Mesenchymal stem cell (in vitro differentiated cells and primary cell): ENCODE results near the gene GRM7.
A peak's percentile ranks its signal among the peaks of the same experiment; 100 is the strongest.

Experiments
- DNase-seq: peaks from one replicate; pipeline ENCODE4 v3.0.0-alpha.2; 2013
- H2AFZ ChIP-seq: one replicate; pipeline ENCODE4 v1.6.1; 2013; ENCODE audit warnings: low read depth, mild to moderate bottlenecking, control low read depth, inconsistent platforms, low read length, moderate library complexity
- H2AK5ac ChIP-seq: 2 replicates; pipeline ENCODE4 v1.6.1; 2013; ENCODE audit warnings: low read length, moderate library complexity, mild to moderate bottlenecking, inconsistent platforms; ENCODE audit not compliant: severe bottlenecking
- H2BK120ac ChIP-seq: one replicate; pipeline ENCODE4 v1.6.1; 2013; ENCODE audit warnings: low read depth, mild to moderate bottlenecking, inconsistent platforms, low read length, moderate library complexity
- H2BK12ac ChIP-seq, 2 experiments: one replicate each; pipeline ENCODE4 v1.6.1; 2013; ENCODE audit warnings: inconsistent platforms in 2 of 2, low read length in 2 of 2, mild to moderate bottlenecking in 2 of 2, moderate library complexity in 2 of 2, control low read depth in 1 of 2
- H2BK15ac ChIP-seq: one replicate; pipeline ENCODE4 v1.6.1; 2013; ENCODE audit warnings: mild to moderate bottlenecking, low read depth, inconsistent platforms; ENCODE audit not compliant: poor library complexity, severe bottlenecking
- H2BK5ac ChIP-seq: 2 replicates; pipeline ENCODE4 v1.6.1; 2013; ENCODE audit warnings: low read depth, mild to moderate bottlenecking, low read length, control low read depth, inconsistent platforms; ENCODE audit not compliant: poor library complexity, severe bottlenecking
- H3K14ac ChIP-seq, 2 experiments: one replicate each; pipeline ENCODE4 v1.6.1; 2013; ENCODE audit warnings: inconsistent platforms in 2 of 2, low read length in 2 of 2, control low read depth in 1 of 2, mild to moderate bottlenecking in 1 of 2, moderate library complexity in 1 of 2
- H3K18ac ChIP-seq, 2 experiments: one replicate each; pipeline ENCODE4 v1.6.1; 2013; ENCODE audit warnings: inconsistent platforms in 2 of 2, low read length in 2 of 2, control low read depth in 1 of 2, low read depth in 1 of 2, mild to moderate bottlenecking in 1 of 2
- H3K23ac ChIP-seq, 2 experiments: one replicate each; pipeline ENCODE4 v1.6.1; 2013; ENCODE audit warnings: inconsistent platforms in 2 of 2, low read length in 2 of 2, mild to moderate bottlenecking in 2 of 2, moderate library complexity in 2 of 2, control low read depth in 1 of 2
- H3K27ac ChIP-seq: 2 replicates; pipeline ENCODE4 v1.5.1; 2013; ENCODE audit warnings: mild to moderate bottlenecking, moderate library complexity, low read length, control low read depth, inconsistent platforms; ENCODE audit not compliant: poor library complexity, severe bottlenecking
- H3K27me3 ChIP-seq, 2 experiments: 2 replicates each; pipeline versions ENCODE4 v1.6.1 to v1.7.0; 2013; ENCODE audit warnings: low read length in 2 of 2, mild to moderate bottlenecking in 2 of 2, moderate library complexity in 2 of 2, control low read depth in 1 of 2, inconsistent platforms in 1 of 2; ENCODE audit not compliant: control insufficient read depth in 1 of 2, insufficient read depth in 1 of 2
- H3K36me3 ChIP-seq, 2 experiments: 2 replicates each; pipeline versions ENCODE4 v1.6.1 to v1.7.0; 2013; ENCODE audit warnings: low read length in 2 of 2, control low read depth in 1 of 2, inconsistent platforms in 1 of 2, low read depth in 1 of 2, mild to moderate bottlenecking in 1 of 2; ENCODE audit not compliant: insufficient read depth in 2 of 2, control insufficient read depth in 1 of 2
- H3K4ac ChIP-seq, 2 experiments: one replicate each; pipeline ENCODE4 v1.6.1; 2013; ENCODE audit warnings: inconsistent platforms in 2 of 2, low read length in 2 of 2, mild to moderate bottlenecking in 2 of 2, moderate library complexity in 2 of 2, control low read depth in 1 of 2, low read depth in 1 of 2
- H3K4me1 ChIP-seq: 2 replicates; pipeline ENCODE4 v1.6.1; 2013; ENCODE audit warnings: low read depth, low read length, control low read depth; ENCODE audit not compliant: control insufficient read depth, insufficient read depth
- H3K4me2 ChIP-seq: 2 replicates; pipeline ENCODE4 v1.6.1; 2013; ENCODE audit warnings: low read length, mild to moderate bottlenecking, inconsistent platforms; ENCODE audit not compliant: poor library complexity, severe bottlenecking
- H3K4me3 ChIP-seq, 2 experiments: 2 replicates each; pipeline versions ENCODE4 v1.5.1 to v1.7.0; 2013; ENCODE audit warnings: low read length in 2 of 2, mild to moderate bottlenecking in 2 of 2, control low read depth in 1 of 2, low read depth in 1 of 2; ENCODE audit not compliant: insufficient read depth in 1 of 2
- H3K79me1 ChIP-seq: replicated peaks from 2 replicates; pipeline ENCODE4 v1.6.1; 2013; ENCODE audit warnings: mild to moderate bottlenecking, control low read depth, low read length, inconsistent platforms; ENCODE audit not compliant: poor library complexity, severe bottlenecking
- H3K9ac ChIP-seq: 2 replicates; pipeline ENCODE4 v1.7.0; 2013; ENCODE audit warnings: mild to moderate bottlenecking, low read length, moderate library complexity
- H3K9me3 ChIP-seq: 2 replicates; pipeline ENCODE4 v1.7.0; 2013; ENCODE audit warnings: mild to moderate bottlenecking, low read length; ENCODE audit not compliant: control insufficient read depth
- H4K8ac ChIP-seq: one replicate; pipeline ENCODE4 v1.6.1; 2013; ENCODE audit warnings: inconsistent platforms, mild to moderate bottlenecking, low read length, moderate library complexity
- H4K91ac ChIP-seq: one replicate; pipeline ENCODE4 v1.6.1; 2013; ENCODE audit warnings: mild to moderate bottlenecking, low read length, inconsistent platforms
- WGBS: methylation state at CpG from one replicate; pipeline ENCODE4 v1.1.7; 2013; ENCODE audit warnings: mixed read lengths; 5-methylcytosine and 5-hydroxymethylcytosine counted together

Gene GRM7

GRCh38 chr3:7658294-7658693 lies 797.4 kb downstream of the GRM7 start:
- Histone ChIP-seq H2BK15ac (no peak overlapping the region), H3K9ac (no peak overlapping the region), H3K9me3 (no peaks in the 10 kb centered on the region), H2BK120ac (no peak overlapping the region), H2AFZ (no peak overlapping the region), H2AK5ac (no peak overlapping the region), H3K4me2 (no peak overlapping the region), H3K4me3 (peak overlapping the region in 1 of 2 experiments; percentile 31), H2BK5ac (no peak overlapping the region), H3K27ac (no peak overlapping the region), H4K91ac (no peak overlapping the region), H3K27me3 (no peaks in the 10 kb centered on the region), H3K14ac (no peak overlapping the region), H3K23ac (no peak overlapping the region), H3K79me1 (no peaks in the 10 kb centered on the region), H3K18ac (no peak overlapping the region), H3K4ac (no peak overlapping the region), H3K36me3 (no peaks in the 10 kb centered on the region), H2BK12ac (no peak overlapping the region), H4K8ac (no peak overlapping the region), H3K4me1 (no peaks in the 10 kb centered on the region)
- 97% methylated on average over 3 of the region's 3 CpGs for WGBS
- DNase-seq: no peak

- H3K23ac ChIP-seq: no peak overlapping the region
- no peak overlapping the region for H2AFZ ChIP-seq
- H3K9ac ChIP-seq: no peak overlapping the region
- H3K18ac ChIP-seq: no peak overlapping the region
- no peak overlapping the region for H3K4ac ChIP-seq
- no peak overlapping the region for H2BK120ac ChIP-seq
- no peak overlapping the region for H3K4me2 ChIP-seq
- no peak overlapping the region for H2BK15ac ChIP-seq
- H3K27me3 ChIP-seq: no peaks in the 10 kb centered on the region
- no peak overlapping the region for H3K14ac ChIP-seq
- no peak overlapping the region for H4K91ac ChIP-seq
- H3K27ac ChIP-seq: no peak overlapping the region
- H3K4me1 ChIP-seq: no peaks in the 10 kb centered on the region
- DNase-seq: no peak
- H2BK5ac ChIP-seq: no peak overlapping the region
- H2AK5ac ChIP-seq: no peak overlapping the region
- H2BK12ac ChIP-seq: no peak overlapping the region
- no CpG with 5 or more reads among the region's 1 CpG for WGBS
- no peaks in the 10 kb centered on the region for H3K79me1 ChIP-seq
- no peaks in the 10 kb centered on the region for H3K9me3 ChIP-seq
- H4K8ac ChIP-seq: no peak overlapping the region
- H3K36me3 ChIP-seq: no peaks in the 10 kb centered on the region
- no peak overlapping the region for H3K4me3 ChIP-seq
Observed at GRCh38 chr3:7659079-7659478, 798.2 kb downstream of the GRM7 start.

GRCh38 chr3:7663771-7664170 lies 802.9 kb downstream of the GRM7 start:
- Histone ChIP-seq H2AFZ (no peak overlapping the region), H2BK15ac (no peak overlapping the region), H3K4me2 (no peak overlapping the region), H3K9ac (no peak overlapping the region), H3K18ac (no peak overlapping the region), H3K36me3 (no peaks in the 10 kb centered on the region), H2AK5ac (no peak overlapping the region), H3K27ac (no peak overlapping the region), H2BK5ac (no peak overlapping the region), H3K14ac (no peak overlapping the region), H3K4ac (no peak overlapping the region), H4K91ac (no peak overlapping the region), H3K4me3 (no peak overlapping the region), H3K23ac (no peak overlapping the region), H2BK12ac (no peak overlapping the region), H4K8ac (no peak overlapping the region), H3K9me3 (no peaks in the 10 kb centered on the region), H3K4me1 (no peaks in the 10 kb centered on the region), H2BK120ac (no peak overlapping the region), H3K79me1 (no peaks in the 10 kb centered on the region), H3K27me3 (no peaks in the 10 kb centered on the region)
- WGBS: 64% methylated on average over 2 of the region's 4 CpGs
- DNase-seq: no peak

GRCh38 chr3:7667774-7668173 lies 806.9 kb downstream of the GRM7 start:
- no peaks in the 10 kb centered on the region for H3K27me3 ChIP-seq
- 100% methylated on average over 1 of the region's 1 CpG for WGBS
- no peak overlapping the region for H2BK5ac ChIP-seq
- no peak for DNase-seq
- no peaks in the 10 kb centered on the region for H3K9me3 ChIP-seq
- H3K23ac ChIP-seq: no peak overlapping the region
- H4K91ac ChIP-seq: no peak overlapping the region
- no peak overlapping the region for H2AK5ac ChIP-seq
- H3K14ac ChIP-seq: no peak overlapping the region
- no peak overlapping the region for H3K4ac ChIP-seq
- no peak overlapping the region for H2BK15ac ChIP-seq
- no peak overlapping the region for H2BK12ac ChIP-seq
- H3K4me1 ChIP-seq: no peaks in the 10 kb centered on the region
- no peak overlapping the region for H2BK120ac ChIP-seq
- H3K79me1 ChIP-seq: no peaks in the 10 kb centered on the region
- no peaks in the 10 kb centered on the region for H3K36me3 ChIP-seq
- no peak overlapping the region for H3K9ac ChIP-seq
- no peak overlapping the region for H2AFZ ChIP-seq
- no peak overlapping the region for H3K4me3 ChIP-seq
- H3K18ac ChIP-seq: no peak overlapping the region
- H4K8ac ChIP-seq: no peak overlapping the region
- H3K4me2 ChIP-seq: no peak overlapping the region
- H3K27ac ChIP-seq: no peak overlapping the region
